GM04504 (cell line): Measurements from ENCODE around the gene ZBTB2.

Source experiments
- DNase-seq: peaks from one replicate; pipeline ENCODE4 v3.0.0-alpha.2; 2012; ENCODE audit warnings: low read depth

The ZBTB2 gene

GRCh38 chr6:151391471-151392413, at the start of gene ZBTB2:
TSS of gene ZBTB2 (minus strand) at chr6:151391559. CDS start at chr6:151373637, 17,922 bp downstream.
- DNase-seq: no peak

- DNase-seq: no peak
Observed at GRCh38 chr6:151440930-151441329, 49.6 kb upstream of the ZBTB2 start.

- DNase-seq: no peak
Observed at GRCh38 chr6:151440498-151440897, 49.1 kb upstream of the ZBTB2 start.

- no peak for DNase-seq
Observed at GRCh38 chr6:151437401-151437800, 46.0 kb upstream of the ZBTB2 start.

- no peak for DNase-seq
Observed at GRCh38 chr6:151436802-151437201, 45.4 kb upstream of the ZBTB2 start.

- DNase-seq: no peak
Observed at GRCh38 chr6:151436300-151436699, 44.9 kb upstream of the ZBTB2 start.

GRCh38 chr6:151434369-151434768, 43.0 kb upstream of the ZBTB2 start:
- no peak for DNase-seq

GRCh38 chr6:151432651-151433050, 41.3 kb upstream of the ZBTB2 start:
- DNase-seq: no peak

GRCh38 chr6:151431337-151431736, 40.0 kb upstream of the ZBTB2 start:
- no peak for DNase-seq

- no peak for DNase-seq
Observed at GRCh38 chr6:151430886-151431285, 39.5 kb upstream of the ZBTB2 start.

GRCh38 chr6:151428093-151428735, 36.9 kb upstream of the ZBTB2 start:
- no peak for DNase-seq

- no peak for DNase-seq
Observed at GRCh38 chr6:151425561-151425960, 34.2 kb upstream of the ZBTB2 start.

GRCh38 chr6:151422981-151423380, 31.6 kb upstream of the ZBTB2 start:
- no peak for DNase-seq

- DNase-seq: no peak
Observed at GRCh38 chr6:151417477-151417876, 26.1 kb upstream of the ZBTB2 start.

GRCh38 chr6:151414641-151415260, 23.4 kb upstream of the ZBTB2 start:
- DNase-seq: no peak

- DNase-seq: no peak
Observed at GRCh38 chr6:151413372-151414145, 22.2 kb upstream of the ZBTB2 start.

GRCh38 chr6:151412909-151413308, 21.6 kb upstream of the ZBTB2 start:
- no peak for DNase-seq

- DNase-seq: no peak
Observed at GRCh38 chr6:151409679-151410078, 18.3 kb upstream of the ZBTB2 start.

GRCh38 chr6:151409260-151409659, 17.9 kb upstream of the ZBTB2 start:
- DNase-seq: no peak

- no peak for DNase-seq
Observed at GRCh38 chr6:151408858-151409257, 17.5 kb upstream of the ZBTB2 start.

- no peak for DNase-seq
Observed at GRCh38 chr6:151403919-151404308, 12.6 kb upstream of the ZBTB2 start.

- no peak for DNase-seq
Observed at GRCh38 chr6:151402228-151402627, 10.9 kb upstream of the ZBTB2 start.
